Activated T-helper 1 cell treated with anti-CD3 and anti-CD28 coated beads, Interleukin-2, amount 50 U/mL, for 16 hours (primary cell): ENCODE data around the gene GRB14.

Experiments used
- DNase-seq, 2 donors: peaks; one replicate each; pipeline ENCODE4 v3.0.0-alpha.2; 2020; ENCODE audit warnings: low read depth in 1 of 2, low spot score in 1 of 2

Gene GRB14

GRCh38 chr2:164617466-164617865 is 3.8 kb downstream of the GRB14 start:
- DNase-seq, result no peak

GRCh38 chr2:164613321-164613982 is 7.8 kb downstream of the GRB14 start:
- no peak for DNase-seq

- no peak for DNase-seq
Measured at GRCh38 chr2:164609790-164610189, 11.5 kb downstream of the GRB14 start.

- DNase-seq, result no peak
Measured at GRCh38 chr2:164606557-164606956, 14.7 kb downstream of the GRB14 start.

- no peak for DNase-seq
Measured at GRCh38 chr2:164605295-164605694, 16.0 kb downstream of the GRB14 start.

- DNase-seq, result no peak
Measured at GRCh38 chr2:164600763-164601162, 20.5 kb downstream of the GRB14 start.

GRCh38 chr2:164599954-164600589 is 21.2 kb downstream of the GRB14 start:
- DNase-seq, result no peak

- DNase-seq, result no peak
Measured at GRCh38 chr2:164597983-164598382, 23.3 kb downstream of the GRB14 start.

- no peak for DNase-seq
Measured at GRCh38 chr2:164595031-164595430, 26.3 kb downstream of the GRB14 start.

GRCh38 chr2:164593959-164594358 is 27.3 kb downstream of the GRB14 start:
- DNase-seq, result no peak

GRCh38 chr2:164593541-164593940 is 27.7 kb downstream of the GRB14 start:
- no peak for DNase-seq

- DNase-seq, result no peak
Measured at GRCh38 chr2:164589522-164589921, 31.8 kb downstream of the GRB14 start.

- DNase-seq, result no peak
Measured at GRCh38 chr2:164581050-164581449, 40.2 kb downstream of the GRB14 start.

GRCh38 chr2:164574931-164575330 is 46.4 kb downstream of the GRB14 start:
- no peak for DNase-seq

GRCh38 chr2:164570475-164570874 is 50.8 kb downstream of the GRB14 start:
- no peak for DNase-seq

GRCh38 chr2:164569378-164569777 is 51.9 kb downstream of the GRB14 start:
- no peak for DNase-seq

- no peak for DNase-seq
Measured at GRCh38 chr2:164568317-164568716, 53.0 kb downstream of the GRB14 start.

GRCh38 chr2:164567335-164567989 is 53.8 kb downstream of the GRB14 start:
- no peak for DNase-seq

- no peak for DNase-seq
Measured at GRCh38 chr2:164565359-164565758, 55.9 kb downstream of the GRB14 start.

GRCh38 chr2:164562666-164563065 is 58.6 kb downstream of the GRB14 start:
- no peak for DNase-seq

GRCh38 chr2:164561991-164562390 is 59.3 kb downstream of the GRB14 start:
- no peak for DNase-seq

GRCh38 chr2:164561416-164561815 is 59.9 kb downstream of the GRB14 start:
- DNase-seq, result no peak

- DNase-seq, result no peak
Measured at GRCh38 chr2:164560902-164561301, 60.4 kb downstream of the GRB14 start.
